K562 (cell line): ENCODE data around the gene FGF1. TPM values are rescaled to one million over a fixed set of nuclear protein-coding genes. Genes with fewer than 3 reads are reported as not detected.

Experiments used
- FOS ChIP-seq: IDR thresholded peaks from 3 replicates; pipeline ENCODE4 v1.6.1; 2011; ENCODE audit not compliant: insufficient read length; ENCODE audit errors: extremely low read depth
- NR2C2 ChIP-seq, 2 experiments: fragments of 200-800 bp in 1 of 2; sonication (Bioruptor generic) in 1 of 2; sonication (generic) in 1 of 2; formaldehyde crosslinking in 1 of 2; IDR thresholded peaks; 2 replicates each; pipeline versions ENCODE4 v1.6.1 to v1.8.0; 2016 to 2022; ENCODE audit warnings: mild to moderate bottlenecking in 1 of 2, missing compliant biosample characterization in 1 of 2, missing genetic modification characterization in 1 of 2, missing genetic modification reagents in 1 of 2
- POLR3G ChIP-seq: IDR thresholded peaks from 2 replicates; pipeline ENCODE4 v1.6.1; 2011; ENCODE audit not compliant: insufficient read length, insufficient replicate concordance; ENCODE audit errors: extremely low read depth
- ZNF224 ChIP-seq: sonication (generic); formaldehyde crosslinking; IDR thresholded peaks from 2 replicates; pipeline ENCODE4 v1.8.0; 2022; ENCODE audit warnings: mild to moderate bottlenecking, missing genetic modification reagents
- ZNF76 ChIP-seq: fragments of 250-450 bp; sonication (Bioruptor Pico); IDR thresholded peaks from 2 replicates; pipeline ENCODE4 v1.4.0; 2020; ENCODE audit warnings: mild to moderate bottlenecking, moderate library complexity, borderline replicate concordance
- polyA plus RNA-seq, 8 experiments: library from polyadenylated mRNA; depleted of rRNA in 4 of 8; stranded (reverse) in 5 of 8; unstranded in 3 of 8; fragments of >200 nt; fragmentation: Nextera tagmentation in 2 of 8; fragmentation: Illumina TruSeq in 1 of 8; extraction: Ambion mirVana in 2 of 8; extraction: Trizol in 1 of 8; gene quantifications; 2 replicates each; pipeline versions ENCODE4 v1.2.1 to v1.2.3, GENCODE V29; 2011 to 2014; ENCODE audit warnings: inconsistent platforms in 1 of 8, missing spikeins in 1 of 8
- total RNA-seq, 7 experiments: library from RNA; depleted of rRNA in 6 of 7; stranded (reverse); fragments of >200 nt in 6 of 7; fragmentation: Illumina TruSeq in 2 of 7; extraction: Trizol in 2 of 7; gene quantifications; 2 replicates each; pipeline versions ENCODE4 v1.2.1 to v1.2.3, GENCODE V29; 2011 to 2021; ENCODE audit warnings: low replicate concordance in 1 of 7
- TF ChIP-seq, protein P1 (sequence below), 2 experiments: fragments of 450-650 bp in 1 of 2; sonication (generic) in 1 of 2; formaldehyde crosslinking; conservative IDR thresholded peaks; 2 replicates each; pipeline versions ENCODE4 v1.4.0 to v1.8.1; 2020 to 2022; ENCODE audit warnings: mild to moderate bottlenecking in 1 of 2, missing genetic modification reagents in 1 of 2
- TF ChIP-seq, protein P2 (sequence below): sonication (generic); formaldehyde crosslinking; IDR thresholded peaks from 2 replicates; pipeline ENCODE4 v1.8.0; 2022; ENCODE audit warnings: missing genetic modification reagents, mild to moderate bottlenecking, borderline replicate concordance
- TF ChIP-seq, protein P3 (sequence below): sonication (generic); formaldehyde crosslinking; IDR thresholded peaks from 2 replicates; pipeline ENCODE4 v1.8.1; 2023; ENCODE audit warnings: mild to moderate bottlenecking, missing genetic modification reagents

FGF1 gene
- total and polyA plus RNA-seq, 9 of the 15 experiments (the other 6 are each of a cell fraction or from before 2014, with no cell fraction given) = not detected

DNA sequence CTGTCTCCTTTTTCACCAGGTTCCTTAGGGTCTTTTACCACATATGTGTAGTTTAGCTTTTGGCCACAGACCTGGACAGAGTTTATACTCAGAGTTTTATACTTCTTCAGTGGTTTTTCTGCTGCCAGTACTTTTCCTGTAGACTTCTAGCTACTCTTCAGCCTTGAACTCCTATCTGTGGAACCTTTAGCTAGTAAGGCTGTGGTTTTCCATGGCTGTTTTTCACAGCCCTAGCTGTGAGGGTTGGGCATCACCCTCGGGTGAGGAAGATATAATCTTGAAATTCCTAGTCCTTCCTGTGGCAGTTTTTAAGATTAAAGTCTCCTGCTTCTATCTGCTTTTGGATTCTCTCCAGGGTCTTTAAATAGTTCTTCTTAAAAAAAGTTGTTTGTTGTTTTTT lies 109.1 kb downstream of the FGF1 start (continued):
- TF ChIP-seq, protein P1, sequence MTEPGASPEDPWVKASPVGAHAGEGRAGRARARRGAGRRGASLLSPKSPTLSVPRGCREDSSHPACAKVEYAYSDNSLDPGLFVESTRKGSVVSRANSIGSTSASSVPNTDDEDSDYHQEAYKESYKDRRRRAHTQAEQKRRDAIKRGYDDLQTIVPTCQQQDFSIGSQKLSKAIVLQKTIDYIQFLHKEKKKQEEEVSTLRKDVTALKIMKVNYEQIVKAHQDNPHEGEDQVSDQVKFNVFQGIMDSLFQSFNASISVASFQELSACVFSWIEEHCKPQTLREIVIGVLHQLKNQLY (CRISPR knock-in tag; conservative IDR thresholded peaks at IDR 0.05) = no peak
- TF ChIP-seq, protein P2, sequence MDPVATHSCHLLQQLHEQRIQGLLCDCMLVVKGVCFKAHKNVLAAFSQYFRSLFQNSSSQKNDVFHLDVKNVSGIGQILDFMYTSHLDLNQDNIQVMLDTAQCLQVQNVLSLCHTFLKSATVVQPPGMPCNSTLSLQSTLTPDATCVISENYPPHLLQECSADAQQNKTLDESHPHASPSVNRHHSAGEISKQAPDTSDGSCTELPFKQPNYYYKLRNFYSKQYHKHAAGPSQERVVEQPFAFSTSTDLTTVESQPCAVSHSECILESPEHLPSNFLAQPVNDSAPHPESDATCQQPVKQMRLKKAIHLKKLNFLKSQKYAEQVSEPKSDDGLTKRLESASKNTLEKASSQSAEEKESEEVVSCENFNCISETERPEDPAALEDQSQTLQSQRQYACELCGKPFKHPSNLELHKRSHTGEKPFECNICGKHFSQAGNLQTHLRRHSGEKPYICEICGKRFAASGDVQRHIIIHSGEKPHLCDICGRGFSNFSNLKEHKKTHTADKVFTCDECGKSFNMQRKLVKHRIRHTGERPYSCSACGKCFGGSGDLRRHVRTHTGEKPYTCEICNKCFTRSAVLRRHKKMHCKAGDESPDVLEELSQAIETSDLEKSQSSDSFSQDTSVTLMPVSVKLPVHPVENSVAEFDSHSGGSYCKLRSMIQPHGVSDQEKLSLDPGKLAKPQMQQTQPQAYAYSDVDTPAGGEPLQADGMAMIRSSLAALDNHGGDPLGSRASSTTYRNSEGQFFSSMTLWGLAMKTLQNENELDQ (CRISPR knock-in tag) = no peak
- no peak for TF ChIP-seq ZNF224
- TF ChIP-seq, protein P3, sequence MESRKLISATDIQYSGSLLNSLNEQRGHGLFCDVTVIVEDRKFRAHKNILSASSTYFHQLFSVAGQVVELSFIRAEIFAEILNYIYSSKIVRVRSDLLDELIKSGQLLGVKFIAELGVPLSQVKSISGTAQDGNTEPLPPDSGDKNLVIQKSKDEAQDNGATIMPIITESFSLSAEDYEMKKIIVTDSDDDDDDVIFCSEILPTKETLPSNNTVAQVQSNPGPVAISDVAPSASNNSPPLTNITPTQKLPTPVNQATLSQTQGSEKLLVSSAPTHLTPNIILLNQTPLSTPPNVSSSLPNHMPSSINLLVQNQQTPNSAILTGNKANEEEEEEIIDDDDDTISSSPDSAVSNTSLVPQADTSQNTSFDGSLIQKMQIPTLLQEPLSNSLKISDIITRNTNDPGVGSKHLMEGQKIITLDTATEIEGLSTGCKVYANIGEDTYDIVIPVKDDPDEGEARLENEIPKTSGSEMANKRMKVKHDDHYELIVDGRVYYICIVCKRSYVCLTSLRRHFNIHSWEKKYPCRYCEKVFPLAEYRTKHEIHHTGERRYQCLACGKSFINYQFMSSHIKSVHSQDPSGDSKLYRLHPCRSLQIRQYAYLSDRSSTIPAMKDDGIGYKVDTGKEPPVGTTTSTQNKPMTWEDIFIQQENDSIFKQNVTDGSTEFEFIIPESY = no peak
- TF ChIP-seq NR2C2 (CRISPR knock-in tag; IDR thresholded peaks at IDR 0.05) = no peak
- no peak for TF ChIP-seq NR2C2 (tag; IDR thresholded peaks at IDR 0.05)
- no peak for TF ChIP-seq FOS
- no peak for TF ChIP-seq ZNF76 (CRISPR knock-in tag)
- no peak for TF ChIP-seq POLR3G
- TF ChIP-seq, all 486 proteins: peak for 0
